CD4-positive, alpha-beta T cell (primary cell): ENCODE data around the gene BLACAT1. TPM values are rescaled to one million over a fixed set of nuclear protein-coding genes. Genes with fewer than 3 reads are reported as not detected.
A peak's percentile ranks its signal among the peaks of the same experiment; 100 is the strongest.
"Not testable (repeated sequence)": the region's sequence is repeated elsewhere in the genome, so short reads cannot be mapped to it uniquely, and the experiment has no call there.

Source experiments
- ATAC-seq: fragments of 200-7000 bp; cut with Tn5 transposase; one replicate; pipeline ENCODE4 v1.10.0; 2022; ENCODE audit warnings: mild to moderate bottlenecking; ENCODE audit not compliant: poor library complexity
- CTCF ChIA-PET: fragments of 350-600 bp; sonication (Branson Sonifier 250); formaldehyde crosslinking; loops from one replicate; lab custom pipeline; 2021; ENCODE audit warnings: antibody characterized with exemption, inconsistent platforms; lab: Charles Lee
- POLR2A ChIA-PET: fragments of 350-600 bp; sonication (Branson Sonifier 250); formaldehyde crosslinking; loops from one replicate; lab custom pipeline; 2021; ENCODE audit warnings: antibody characterized with exemption, inconsistent platforms; lab: Charles Lee
- DNase-seq, 14 experiments: peaks; one replicate each; pipeline ENCODE4 v3.0.0-alpha.2; 2013 to 2020; ENCODE audit warnings: mixed read lengths in 2 of 14
- H3K27ac ChIP-seq, 2 donors: one replicate each; pipeline versions ENCODE4 v1.5.1 to v1.7.0; 2013; ENCODE audit warnings: low read length in 2 of 2, low read depth in 1 of 2, mild to moderate bottlenecking in 1 of 2
- H3K27me3 ChIP-seq, 2 experiments: 1 replicate in 1 of 2; 2 replicates in 1 of 2; pipeline versions ENCODE4 v1.6.1 to v1.7.0; 2013; ENCODE audit warnings: low read length in 2 of 2, control low read depth in 1 of 2, mild to moderate bottlenecking in 1 of 2, moderate library complexity in 1 of 2; ENCODE audit not compliant: insufficient read depth in 2 of 2, control insufficient read depth in 1 of 2
- H3K36me3 ChIP-seq: one replicate; pipeline ENCODE4 v1.6.1; 2013; ENCODE audit warnings: low read length, control low read depth; ENCODE audit not compliant: insufficient read depth
- H3K4me1 ChIP-seq: one replicate; pipeline ENCODE4 v1.6.1; 2013; ENCODE audit warnings: low read length, control low read depth; ENCODE audit not compliant: insufficient read depth
- H3K4me3 ChIP-seq: one replicate; pipeline ENCODE4 v1.5.1; 2013; ENCODE audit warnings: mild to moderate bottlenecking, low read length, moderate library complexity
- H3K9me3 ChIP-seq, 2 experiments: 1 replicate in 1 of 2; 2 replicates in 1 of 2; pipeline versions ENCODE4 v1.6.1 to v1.7.0; 2013; ENCODE audit warnings: low read length in 2 of 2, mild to moderate bottlenecking in 2 of 2, control low read depth in 1 of 2, moderate library complexity in 1 of 2; ENCODE audit not compliant: control insufficient read depth in 1 of 2, insufficient read depth in 1 of 2
- H3K27ac Mint-ChIP-seq: one replicate; pipeline ENCODE4 v1.8.0; 2020; ENCODE audit warnings: mixed read lengths
- H3K27me3 Mint-ChIP-seq: one replicate; pipeline ENCODE4 v1.8.0; 2021; ENCODE audit warnings: mixed read lengths
- H3K36me3 Mint-ChIP-seq: one replicate; pipeline ENCODE4 v1.8.0; 2021; ENCODE audit warnings: low read depth, mixed read lengths
- H3K4me1 Mint-ChIP-seq: one replicate; pipeline ENCODE4 v1.8.0; 2021; ENCODE audit warnings: low read depth, mixed read lengths
- H3K4me3 Mint-ChIP-seq: one replicate; pipeline ENCODE4 v1.8.0; 2020; ENCODE audit warnings: mild to moderate bottlenecking, mixed read lengths
- H3K9me3 Mint-ChIP-seq: one replicate; pipeline ENCODE4 v1.8.0; 2020; ENCODE audit warnings: mixed read lengths
- CTCF ChIP-seq: fragments of 200-600 bp; IDR thresholded peaks from one replicate; pipeline ENCODE4 v1.8.0; 2022; ENCODE audit warnings: antibody characterized with exemption, mild to moderate bottlenecking
- intact Hi-C, 2 experiments: fragments of 100-400 bp; cut with DNase I in 1 of 2; cut with micrococcal nuclease in 1 of 2; formaldehyde crosslinking; loops; one replicate each; pipeline versions ENCODE4 v1.15.1 to v1.9.0; 2023 to 2025; cut with DNase I, micrococcal nuclease
- total RNA-seq, 174 experiments: library from RNA in 2 of 174; stranded (reverse) in 2 of 174; gene quantifications; one replicate each; pipeline ENCODE4 v1.2.3 and lab custom pipeline; 2021 to 2026

BLACAT1 gene
- total RNA-seq, 2 experiments from 2014 or later: not detected

- H3K27ac ChIP-seq: no peak overlapping the region
- Mint-ChIP-seq H3K4me1 (no peaks in the 10 kb centered on the region), H3K4me3 (no peak overlapping the region), H3K36me3 (no peaks in the 10 kb centered on the region), H3K27ac (no peak overlapping the region), H3K27me3 (peaks cover 20% of the 10 kb centered on the region), H3K9me3 (no peaks in the 10 kb centered on the region)
- ChIA-PET CTCF (no interaction called here), POLR2A (no interaction called here)
- no peak overlapping the region for H3K4me3 ChIP-seq
- ATAC-seq: no peak
- no peaks in the 10 kb centered on the region for H3K9me3 ChIP-seq
- intact Hi-C loops: no loop called here
- H3K4me1 ChIP-seq: no peaks in the 10 kb centered on the region
- no peaks in the 10 kb centered on the region for H3K27me3 ChIP-seq
- no peak for DNase-seq
- H3K36me3 ChIP-seq: no peaks in the 10 kb centered on the region
- TF ChIP-seq CTCF: no peak
Observed at GRCh38 chr1:205416322-205416721, 39.5 kb downstream of the BLACAT1 start.

- ATAC-seq: no peak
- POLR2A ChIA-PET: no interaction called here
- Mint-ChIP-seq H3K36me3 (no peaks in the 10 kb centered on the region), H3K9me3 (no peaks in the 10 kb centered on the region), H3K4me3 (no peak overlapping the region), H3K4me1 (no peaks in the 10 kb centered on the region), H3K27ac (no peak overlapping the region), H3K27me3 (peaks cover 29% of the 10 kb centered on the region)
- Histone ChIP-seq H3K36me3 (no peaks in the 10 kb centered on the region), H3K4me1 (peaks cover 8% of the 10 kb centered on the region), H3K9me3 (peaks cover 0 to 9% of the 10 kb centered on the region in 2 experiments), H3K4me3 (no peak overlapping the region), H3K27me3 (no peaks in the 10 kb centered on the region), H3K27ac (no peak overlapping the region)
- CTCF ChIA-PET: no interaction called here
- no peak for TF ChIP-seq CTCF
- intact Hi-C loops: no loop called here
- DNase-seq: no peak
Observed at GRCh38 chr1:205410581-205411298, 45.1 kb downstream of the BLACAT1 start.

- Histone ChIP-seq H3K36me3 (no peaks in the 10 kb centered on the region), H3K27ac (no peak overlapping the region), H3K4me3 (no peak overlapping the region), H3K9me3 (peaks cover 0 to 9% of the 10 kb centered on the region in 2 experiments), H3K4me1 (peaks cover 8% of the 10 kb centered on the region), H3K27me3 (no peaks in the 10 kb centered on the region)
- TF ChIP-seq CTCF: no peak
- Mint-ChIP-seq H3K36me3 (no peaks in the 10 kb centered on the region), H3K4me3 (no peak overlapping the region), H3K27ac (no peak overlapping the region), H3K9me3 (no peaks in the 10 kb centered on the region), H3K4me1 (no peaks in the 10 kb centered on the region), H3K27me3 (peaks cover 25% of the 10 kb centered on the region)
- ChIA-PET CTCF (interaction anchor here (1.2 kb wide), 1 partner anchor 77 kb away, joined by 3 read pairs; no protein-coding TSS in a partner anchor), POLR2A (no interaction called here)
- ATAC-seq (no peak), DNase-seq (no peak)
- intact Hi-C loops: no loop called here
Observed at GRCh38 chr1:205407970-205408369, 47.9 kb downstream of the BLACAT1 start.

- H3K36me3 ChIP-seq, intact Hi-C loops, POLR2A ChIA-PET, H3K27me3 ChIP-seq, H3K27ac ChIP-seq, CTCF ChIA-PET, ATAC-seq, H3K9me3 ChIP-seq, H3K36me3 Mint-ChIP-seq, H3K4me1 ChIP-seq, H3K4me3 ChIP-seq, H3K4me1 Mint-ChIP-seq, H3K4me3 Mint-ChIP-seq, H3K9me3 Mint-ChIP-seq, H3K27ac Mint-ChIP-seq: not testable (repeated sequence)
- peak in 3 of 14 experiments; percentile 3 to 40 (median 5) for DNase-seq
- H3K27me3 Mint-ChIP-seq: peaks cover 17% of the 10 kb centered on the region
Observed at GRCh38 chr1:205406252-205406651, 49.6 kb downstream of the BLACAT1 start.
